ENCODE data around the gene HOXD4. TPM values are rescaled to one million over a fixed set of nuclear protein-coding genes. Genes with fewer than 3 reads are reported as not detected.

The HOXD4 gene
- total RNA-seq, 2 experiments from 2014 or later, result not detected

DNA sequence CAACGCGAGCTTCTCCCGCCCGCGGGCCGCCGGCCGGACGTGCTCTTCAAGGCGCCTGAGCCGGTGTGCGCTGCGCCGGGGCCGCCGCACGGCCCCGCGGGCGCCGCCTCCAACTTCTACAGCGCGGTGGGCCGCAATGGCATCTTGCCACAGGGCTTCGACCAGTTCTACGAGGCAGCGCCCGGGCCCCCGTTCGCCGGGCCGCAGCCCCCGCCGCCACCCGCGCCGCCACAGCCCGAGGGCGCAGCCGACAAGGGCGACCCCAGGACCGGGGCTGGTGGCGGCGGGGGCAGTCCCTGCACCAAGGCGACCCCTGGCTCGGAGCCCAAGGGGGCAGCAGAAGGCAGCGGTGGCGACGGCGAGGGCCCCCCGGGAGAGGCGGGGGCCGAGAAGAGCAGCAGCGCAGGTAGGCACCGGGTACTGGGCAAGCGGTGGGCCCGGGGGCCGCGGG lies 43.6 kb upstream of the HOXD4 start:
- no peak overlapping the region for H3K27ac Mint-ChIP-seq
- H3K36me3 Mint-ChIP-seq (ENCODE audit: low read depth), result peaks cover 9% of the 10 kb centered on the region
- no peak overlapping the region for H3K4me3 Mint-ChIP-seq
- ChIA-PET POLR2A (no interaction called here), CTCF (no interaction called here)
- ATAC-seq (no peak), DNase-seq (no peak)
- H3K27me3 Mint-ChIP-seq (ENCODE audit: low read depth), result peaks cover 79% of the 10 kb centered on the region
- H3K9me3 Mint-ChIP-seq (ENCODE audit: insufficient read depth), result no peaks in the 10 kb centered on the region
- H3K4me1 Mint-ChIP-seq (ENCODE audit: low read depth), result peaks cover 10% of the 10 kb centered on the region

DNA sequence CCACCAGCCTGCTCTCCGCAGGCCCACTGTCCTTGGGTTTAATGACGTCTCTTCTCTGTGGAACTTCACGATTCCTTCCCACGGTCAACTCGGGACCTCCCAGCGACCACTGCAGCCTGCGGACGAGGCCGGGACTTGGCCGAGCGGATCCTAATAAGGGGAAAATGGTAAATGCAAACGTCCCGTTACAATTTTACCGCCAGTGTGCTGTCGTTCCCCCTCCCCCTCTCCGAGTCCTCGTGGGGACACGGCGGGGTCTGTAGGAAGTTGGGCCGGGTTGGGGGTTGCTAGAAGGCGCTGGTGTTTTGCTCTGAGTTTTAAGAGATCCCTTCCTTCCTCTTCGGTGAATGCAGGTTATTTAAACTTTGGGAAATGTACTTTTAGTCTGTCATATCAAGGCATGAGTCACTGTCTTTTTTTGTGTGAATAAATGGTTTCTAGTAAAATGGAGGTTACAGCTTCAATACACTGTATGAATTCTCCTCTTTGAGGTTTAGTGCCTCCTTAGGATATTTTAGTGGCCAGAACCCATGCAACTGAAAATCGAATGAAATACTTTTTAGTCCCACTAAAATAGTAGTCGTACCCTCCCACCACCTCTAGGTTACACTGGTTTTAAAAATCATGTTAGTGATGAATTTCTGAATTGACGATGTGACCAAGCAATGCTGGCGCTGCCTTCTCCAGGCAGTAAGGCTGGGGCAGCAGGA lies 42.0 kb upstream of the HOXD4 start:
- peaks cover 80% of the 10 kb centered on the region for H3K27me3 Mint-ChIP-seq (ENCODE audit: low read depth)
- ATAC-seq, result no peak
- POLR2A ChIA-PET, result no interaction called here

DNA sequence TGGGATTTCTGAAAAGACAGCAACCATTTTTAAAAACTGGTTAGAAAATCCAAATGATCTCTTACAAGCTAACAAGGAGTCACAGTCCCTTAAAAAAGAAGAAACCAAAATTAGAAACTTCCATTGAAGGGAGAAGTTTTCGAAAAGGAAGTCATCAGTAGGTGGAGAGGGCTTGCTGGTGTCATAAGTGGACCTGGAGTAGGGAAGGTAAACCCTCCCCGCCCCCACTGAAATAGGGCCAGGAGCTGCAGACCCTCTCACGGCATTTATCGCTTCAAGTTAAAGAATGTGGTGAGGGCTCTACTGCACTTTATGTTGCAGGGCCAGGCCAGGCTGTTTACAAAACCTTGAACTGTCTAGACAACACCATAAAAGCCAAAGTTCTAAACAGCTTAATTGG lies 41.4 kb upstream of the HOXD4 start:
- POLR2A ChIA-PET, result no interaction called here
- Mint-ChIP-seq H3K4me1 (ENCODE audit: low read depth) (peaks cover 10% of the 10 kb centered on the region), H3K9me3 (ENCODE audit: insufficient read depth) (peaks cover 4% of the 10 kb centered on the region), H3K4me3 (no peak overlapping the region), H3K27ac (no peak overlapping the region), H3K36me3 (ENCODE audit: low read depth) (peaks cover 9% of the 10 kb centered on the region), H3K27me3 (ENCODE audit: low read depth) (peaks cover 80% of the 10 kb centered on the region)
- ATAC-seq, result no peak
- CTCF ChIA-PET, result interaction anchor here (0.6 to 2.3 kb wide), 5 partner anchors 10 to 444 kb away, joined by 3 to 8 read pairs (median 3); no protein-coding TSS in a partner anchor
- DNase-seq, result no peak

More for the DNA sequence above, 42.0 kb upstream of the HOXD4 start:
- Mint-ChIP-seq H3K36me3 (ENCODE audit: low read depth) (peaks cover 9% of the 10 kb centered on the region), H3K4me1 (ENCODE audit: low read depth) (peaks cover 10% of the 10 kb centered on the region), H3K4me3 (peak overlapping the region; percentile 1), H3K27ac (peak overlapping the region; percentile 37), H3K9me3 (ENCODE audit: insufficient read depth) (peaks cover 4% of the 10 kb centered on the region)
- CTCF ChIA-PET, result interaction anchor here (1.3 to 2.3 kb wide), 2 partner anchors 11 to 18 kb away, joined by 3 to 8 read pairs; no protein-coding TSS in a partner anchor
- DNase-seq, result no peak

DNA sequence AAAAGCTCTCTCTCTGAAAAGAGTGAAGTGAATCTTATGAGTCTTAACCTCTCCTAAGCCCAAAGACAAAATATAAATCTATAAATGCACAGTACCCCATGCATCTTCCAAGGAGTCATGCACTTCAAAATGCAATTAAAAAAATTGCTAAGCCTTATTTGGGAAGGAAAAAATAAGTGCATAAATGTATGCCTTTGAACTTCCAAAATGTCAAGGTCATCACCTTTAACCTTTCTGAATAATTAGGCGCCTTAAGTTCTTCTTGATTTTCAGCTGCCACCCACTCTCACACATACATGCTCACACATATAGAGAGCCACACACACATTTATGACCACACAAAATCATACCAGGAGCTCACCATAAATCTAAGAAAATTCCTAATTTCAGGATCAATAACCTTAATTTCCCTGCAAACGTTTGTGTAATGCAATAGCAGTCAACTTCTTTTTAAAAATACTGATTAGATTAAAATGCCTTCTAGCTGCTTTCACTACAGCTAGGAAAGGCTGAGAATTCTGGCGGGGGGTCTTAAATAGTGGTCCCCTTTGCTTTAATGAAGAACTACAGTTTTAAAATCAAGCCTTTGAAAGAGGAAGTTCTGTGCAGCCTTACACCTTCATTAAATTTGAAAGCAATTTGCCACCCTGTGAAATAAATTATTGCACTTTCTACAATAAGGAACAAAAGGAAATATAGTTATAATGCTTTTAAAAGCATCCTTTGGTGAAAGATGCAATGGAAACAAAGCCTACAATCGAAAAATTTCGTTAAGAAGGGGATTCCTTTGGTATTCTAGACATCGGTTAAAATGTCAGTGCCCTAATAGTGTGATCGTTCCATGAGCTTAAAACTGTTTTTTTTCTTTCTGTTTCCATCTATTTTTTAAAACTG lies 40.7 kb upstream of the HOXD4 start:
- no peak for ATAC-seq
- Mint-ChIP-seq H3K9me3 (ENCODE audit: insufficient read depth) (peaks cover 4% of the 10 kb centered on the region), H3K27ac (no peak overlapping the region), H3K27me3 (ENCODE audit: low read depth) (peaks cover 77% of the 10 kb centered on the region), H3K36me3 (ENCODE audit: low read depth) (peaks cover 9% of the 10 kb centered on the region), H3K4me3 (no peak overlapping the region), H3K4me1 (ENCODE audit: low read depth) (peaks cover 10% of the 10 kb centered on the region)
- ChIA-PET CTCF (interaction anchor here (0.6 to 2.3 kb wide), 12 partner anchors 8 to 444 kb away, joined by 3 to 8 read pairs (median 4); no protein-coding TSS in a partner anchor), POLR2A (interaction anchor here (0.5 to 0.6 kb wide), 2 partner anchors 17 to 46 kb away, joined by 3 read pairs; no protein-coding TSS in a partner anchor)
- DNase-seq, result no peak

DNA sequence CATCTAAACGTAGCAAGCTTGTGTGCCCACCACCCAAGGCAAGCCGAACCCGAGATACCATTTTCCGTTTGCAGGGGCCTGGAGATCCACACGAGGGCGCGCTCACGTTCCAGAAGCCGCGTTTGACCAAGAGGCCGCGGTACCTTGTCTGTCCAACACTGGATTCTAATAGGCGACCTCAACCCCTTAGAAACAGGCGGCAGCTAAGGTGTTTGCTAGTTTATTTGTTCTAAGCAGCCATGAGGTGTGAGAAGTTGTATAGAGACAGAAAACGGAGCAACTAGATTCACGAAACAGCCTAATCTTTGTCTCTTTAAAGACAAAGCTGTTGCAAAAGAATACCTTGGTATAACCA lies 40.1 kb upstream of the HOXD4 start:
- DNase-seq, result no peak
- ATAC-seq, result no peak
- POLR2A ChIA-PET, result interaction anchor here (0.5 to 0.6 kb wide), 2 partner anchors 17 to 47 kb away, joined by 3 read pairs; no protein-coding TSS in a partner anchor
- H3K4me1 Mint-ChIP-seq (ENCODE audit: low read depth), result peaks cover 8% of the 10 kb centered on the region
- no peak overlapping the region for H3K27ac Mint-ChIP-seq
- H3K4me3 Mint-ChIP-seq, result no peak overlapping the region
- peaks cover 6% of the 10 kb centered on the region for H3K36me3 Mint-ChIP-seq (ENCODE audit: low read depth)
- peaks cover 4% of the 10 kb centered on the region for H3K9me3 Mint-ChIP-seq (ENCODE audit: insufficient read depth)
- CTCF ChIA-PET, result interaction anchor here (0.7 to 2.3 kb wide), 9 partner anchors 9 to 50 kb away, joined by 3 to 8 read pairs (median 4); no protein-coding TSS in a partner anchor
- peaks cover 74% of the 10 kb centered on the region for H3K27me3 Mint-ChIP-seq (ENCODE audit: low read depth)

DNA sequence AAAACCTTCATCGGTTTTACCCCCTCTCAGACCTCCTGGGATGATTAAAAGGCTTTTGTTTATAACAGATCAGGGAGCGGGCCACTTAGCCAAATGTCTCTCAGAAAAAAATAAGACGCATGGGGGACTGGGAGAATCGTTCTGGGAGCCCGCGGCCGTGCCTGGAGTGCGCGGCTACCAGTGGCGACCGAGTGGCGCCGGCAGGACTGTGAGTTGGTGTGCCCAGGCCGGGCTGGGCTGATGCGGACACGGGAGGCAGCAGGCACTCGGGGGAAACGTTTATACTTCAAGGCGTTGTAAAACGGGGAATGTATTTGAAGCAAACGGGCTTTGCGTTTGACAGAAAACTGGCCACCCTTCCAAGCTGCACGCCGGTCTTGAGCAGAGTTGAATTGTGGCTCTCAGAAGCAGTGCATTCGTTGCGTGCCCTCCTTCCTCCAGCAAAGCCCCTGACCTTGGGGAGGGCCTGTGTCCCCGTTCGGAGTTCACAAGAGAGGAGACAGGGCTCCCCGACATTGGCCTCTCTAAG lies 39.4 kb upstream of the HOXD4 start:
- Mint-ChIP-seq H3K27me3 (ENCODE audit: low read depth) (peaks cover 78% of the 10 kb centered on the region), H3K4me1 (ENCODE audit: low read depth) (peaks cover 7% of the 10 kb centered on the region), H3K27ac (no peak overlapping the region), H3K36me3 (ENCODE audit: low read depth) (peaks cover 6% of the 10 kb centered on the region), H3K4me3 (no peak overlapping the region), H3K9me3 (ENCODE audit: insufficient read depth) (peaks cover 6% of the 10 kb centered on the region)
- CTCF ChIA-PET, result interaction anchor here (1.7 to 2.3 kb wide), 4 partner anchors 15 to 50 kb away, joined by 5 to 8 read pairs (median 6); no protein-coding TSS in a partner anchor
- DNase-seq, result no peak
- POLR2A ChIA-PET, result no interaction called here
- ATAC-seq, result no peak

DNA sequence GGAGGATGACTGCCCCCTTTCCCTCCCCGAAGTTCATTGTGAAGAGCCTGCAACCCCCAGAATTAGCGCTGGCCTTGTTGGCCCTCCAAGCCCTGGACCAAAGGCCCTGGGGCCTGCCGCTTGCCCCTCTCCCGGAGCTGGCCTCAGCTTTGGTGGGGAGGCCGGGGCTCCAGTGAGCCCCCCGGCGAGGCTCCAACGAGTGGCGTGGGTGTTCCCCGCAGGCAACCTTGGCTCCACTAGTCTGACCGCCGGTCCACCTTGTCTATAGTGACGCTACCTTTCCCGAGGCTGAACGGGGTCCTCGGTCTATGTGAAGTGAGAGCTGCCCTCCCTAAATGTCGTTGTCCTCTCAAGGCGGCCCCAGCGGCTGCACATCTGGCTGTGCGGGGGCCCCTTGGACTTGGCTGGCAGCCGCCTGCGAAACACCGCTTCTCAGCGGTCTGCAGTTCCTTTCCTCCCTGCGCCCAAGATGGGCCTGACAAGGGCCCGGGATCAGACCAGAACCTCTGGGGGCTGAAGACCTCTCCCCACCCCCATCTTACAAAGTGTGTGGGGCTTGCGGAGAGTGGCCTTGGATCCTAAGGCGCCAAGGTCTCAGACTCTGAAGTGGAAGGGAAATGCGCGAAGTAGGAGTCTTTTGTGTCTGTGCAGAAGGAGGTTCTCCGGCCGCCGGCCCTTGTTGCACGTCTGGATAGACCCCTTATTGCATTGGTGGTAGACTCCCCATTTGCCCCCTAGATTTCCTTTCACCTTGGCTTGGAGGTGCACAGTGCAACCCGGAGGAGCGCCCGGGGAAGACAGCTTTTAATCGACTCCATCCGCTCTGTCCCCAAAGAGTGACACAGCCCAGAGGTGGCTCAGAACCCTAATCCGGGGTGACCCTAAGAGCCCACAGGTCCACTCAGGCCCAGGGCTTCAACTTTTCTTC lies 38.7 kb upstream of the HOXD4 start:
- Mint-ChIP-seq H3K27ac (no peak overlapping the region), H3K4me1 (ENCODE audit: low read depth) (peaks cover 4% of the 10 kb centered on the region), H3K27me3 (ENCODE audit: low read depth) (peaks cover 79% of the 10 kb centered on the region), H3K4me3 (no peak overlapping the region), H3K36me3 (ENCODE audit: low read depth) (peaks cover 7% of the 10 kb centered on the region), H3K9me3 (ENCODE audit: insufficient read depth) (peaks cover 10% of the 10 kb centered on the region)
- ATAC-seq, result no peak
- ChIA-PET POLR2A (no interaction called here), CTCF (interaction anchor here (0.6 to 2.0 kb wide), 3 partner anchors 19 to 539 kb away, joined by 3 to 5 read pairs (median 3); no protein-coding TSS in a partner anchor)
- DNase-seq, result no peak

DNA sequence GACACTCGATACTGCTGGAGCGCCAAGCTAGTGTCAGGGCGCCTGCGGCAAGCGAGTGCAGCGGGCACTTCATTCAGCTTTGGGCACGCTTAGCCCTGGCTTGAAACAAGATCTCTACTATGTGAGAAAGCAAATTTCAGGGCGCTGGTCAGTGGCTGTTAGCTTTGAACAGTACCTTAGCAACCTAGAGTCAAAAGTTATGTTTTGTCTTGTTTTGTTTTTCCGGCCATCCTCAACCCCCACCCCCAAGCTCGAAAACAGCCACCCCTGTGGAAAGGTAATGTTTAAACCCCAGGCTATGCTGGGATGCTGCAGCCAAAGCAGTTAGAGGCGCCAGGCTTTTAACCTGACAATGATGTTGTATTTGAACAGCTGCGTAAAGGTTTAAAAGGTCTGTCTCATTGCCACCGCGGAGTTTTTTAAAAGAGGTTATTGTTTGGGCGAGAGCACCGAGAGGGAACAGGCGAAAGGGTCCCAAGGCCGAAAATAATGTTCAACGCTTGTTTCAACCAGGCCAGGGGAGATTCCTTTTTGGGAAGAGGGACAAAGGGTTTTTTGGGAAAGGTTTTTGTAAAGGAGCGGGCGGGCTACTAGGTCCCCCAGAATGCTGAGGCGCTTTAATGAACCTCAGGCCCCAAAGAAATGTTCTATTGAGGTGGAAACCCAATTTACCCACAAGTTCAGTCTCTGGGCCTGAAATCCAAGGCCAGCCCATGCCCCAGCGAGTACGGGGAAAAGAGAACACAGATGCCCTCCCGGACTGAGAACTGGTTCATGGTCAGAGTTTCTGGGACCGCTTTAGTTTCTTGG lies 37.0 kb upstream of the HOXD4 start:
- Mint-ChIP-seq H3K27ac (no peak overlapping the region), H3K27me3 (ENCODE audit: low read depth) (peaks cover 84% of the 10 kb centered on the region), H3K36me3 (ENCODE audit: low read depth) (peaks cover 8% of the 10 kb centered on the region), H3K4me1 (ENCODE audit: low read depth) (no peaks in the 10 kb centered on the region), H3K4me3 (no peak overlapping the region), H3K9me3 (ENCODE audit: insufficient read depth) (peaks cover 10% of the 10 kb centered on the region)
- POLR2A ChIA-PET, result interaction anchor here (0.7 kb wide), 1 partner anchor 10 kb away, joined by 3 read pairs; no protein-coding TSS in a partner anchor
- no peak for ATAC-seq
- no peak for DNase-seq
- CTCF ChIA-PET, result interaction anchor here (0.9 to 1.0 kb wide), 2 partner anchors 17 to 48 kb away, joined by 3 to 5 read pairs; no protein-coding TSS in a partner anchor

DNA sequence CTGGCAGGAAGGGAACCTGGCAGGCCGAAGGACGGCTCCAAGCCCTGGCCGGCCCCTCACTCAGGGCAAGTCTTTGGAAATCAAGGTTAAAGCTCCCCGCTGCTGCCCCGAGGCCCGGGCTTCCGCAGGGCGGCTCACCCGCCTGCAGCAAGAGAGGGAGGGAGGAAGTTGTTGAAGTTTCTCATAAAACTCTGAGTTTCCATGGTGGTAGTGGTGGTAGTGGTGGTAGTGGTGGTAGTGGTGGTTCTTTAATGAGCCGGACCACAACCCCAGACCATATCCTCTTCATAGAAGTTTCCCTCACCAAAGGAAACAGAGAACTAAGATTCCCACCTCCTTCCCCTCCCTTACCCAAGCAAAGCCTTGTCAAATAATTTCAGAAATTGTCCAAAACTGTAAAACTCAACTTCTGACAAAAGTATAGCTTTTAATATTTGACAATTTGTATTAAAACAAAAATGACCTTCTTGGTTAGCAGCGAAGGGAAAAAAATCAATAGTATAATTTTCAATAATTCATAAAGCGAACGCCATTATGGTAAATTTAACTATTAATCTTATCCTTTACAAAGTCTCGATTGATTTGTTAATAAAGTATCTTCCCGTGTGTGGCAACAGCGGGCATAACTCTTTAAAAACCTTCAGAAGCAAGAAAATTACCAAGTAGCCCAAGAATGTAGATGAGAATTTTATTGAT lies 36.3 kb upstream of the HOXD4 start:
- ChIA-PET CTCF (no interaction called here), POLR2A (no interaction called here)
- H3K4me1 Mint-ChIP-seq (ENCODE audit: low read depth), result no peaks in the 10 kb centered on the region
- H3K36me3 Mint-ChIP-seq (ENCODE audit: low read depth), result peaks cover 6% of the 10 kb centered on the region
- ATAC-seq (no peak), DNase-seq (no peak)
- no peak overlapping the region for H3K27ac Mint-ChIP-seq
- peaks cover 84% of the 10 kb centered on the region for H3K27me3 Mint-ChIP-seq (ENCODE audit: low read depth)
- H3K9me3 Mint-ChIP-seq (ENCODE audit: insufficient read depth), result peaks cover 10% of the 10 kb centered on the region
- no peak overlapping the region for H3K4me3 Mint-ChIP-seq
